CD14-positive monocyte (primary cell): Measurements from ENCODE around the gene MAST4. TPM values are rescaled to one million over a fixed set of nuclear protein-coding genes. Genes with fewer than 3 reads are reported as not detected.
A peak's percentile ranks its signal among the peaks of the same experiment; 100 is the strongest.

Experiments used
- DNase-seq, 3 donors: peaks; one replicate each; pipeline ENCODE4 v3.0.0-alpha.2; 2011 to 2022
- H2AFZ ChIP-seq: 2 replicates; pipeline ENCODE4 v1.6.0; 2012; ENCODE audit warnings: mild to moderate bottlenecking, low read depth, low read length, inconsistent platforms; ENCODE audit not compliant: insufficient read depth, poor library complexity, severe bottlenecking
- H3K27ac ChIP-seq, 2 donors: 1 replicate in 1 of 2; 2 replicates in 1 of 2; pipeline ENCODE4 v1.5.1; 2012 to 2013; ENCODE audit warnings: low read length in 2 of 2, control low read depth in 1 of 2, inconsistent platforms in 1 of 2, low read depth in 1 of 2, mild to moderate bottlenecking in 1 of 2
- H3K27me3 ChIP-seq, 2 donors: one replicate each; pipeline versions ENCODE4 v1.6.0 to v1.6.1; 2011 to 2013; ENCODE audit warnings: low read length in 2 of 2; ENCODE audit not compliant: control insufficient read depth in 2 of 2, insufficient read depth in 2 of 2
- H3K36me3 ChIP-seq, 2 donors: replicated peaks in 1 of 2; 1 replicate in 1 of 2; 2 replicates in 1 of 2; pipeline versions ENCODE4 v1.5.1 to v1.6.1; 2012 to 2013; ENCODE audit warnings: low read length in 2 of 2, control low read depth in 1 of 2, inconsistent platforms in 1 of 2, mild to moderate bottlenecking in 1 of 2; ENCODE audit not compliant: insufficient read depth in 2 of 2, control insufficient read depth in 1 of 2
- H3K4me1 ChIP-seq, 2 donors: 1 replicate in 1 of 2; 2 replicates in 1 of 2; pipeline versions ENCODE4 v1.5.1 to v1.6.1; 2012 to 2013; ENCODE audit warnings: low read length in 2 of 2, control low read depth in 1 of 2, inconsistent platforms in 1 of 2, mild to moderate bottlenecking in 1 of 2, moderate library complexity in 1 of 2; ENCODE audit not compliant: insufficient read depth in 2 of 2, control insufficient read depth in 1 of 2
- H3K4me2 ChIP-seq: replicated peaks from 2 replicates; pipeline ENCODE3; 2012; ENCODE audit warnings: low read length, moderate library complexity, mild to moderate bottlenecking; ENCODE audit not compliant: poor library complexity, severe bottlenecking; ENCODE audit errors: extremely low read depth
- H3K4me3 ChIP-seq, 3 experiments: fragments of 200-600 bp in 1 of 3; sonication (generic) in 1 of 3; replicated peaks in 1 of 3; 1 replicate in 2 of 3; 2 replicates in 1 of 3; pipeline ENCODE4 v1.5.1; 2011 to 2013; ENCODE audit warnings: low read length in 3 of 3, mild to moderate bottlenecking in 3 of 3, control low read depth in 2 of 3, low read depth in 2 of 3, inconsistent platforms in 1 of 3, moderate library complexity in 1 of 3
- H3K79me2 ChIP-seq: 2 replicates; pipeline ENCODE4 v1.6.0; 2012; ENCODE audit warnings: mild to moderate bottlenecking, control low read depth, inconsistent platforms, low read length, moderate library complexity; ENCODE audit not compliant: insufficient read depth
- H3K9ac ChIP-seq: 2 replicates; pipeline ENCODE4 v1.6.0; 2017; ENCODE audit warnings: low read length, mild to moderate bottlenecking; ENCODE audit not compliant: insufficient read depth, poor library complexity, severe bottlenecking
- H3K9me3 ChIP-seq, 2 donors: replicated peaks in 1 of 2; 1 replicate in 1 of 2; 2 replicates in 1 of 2; pipeline versions ENCODE4 v1.5.1 to v1.6.1; 2012 to 2013; ENCODE audit warnings: low read length in 2 of 2, control low read depth in 1 of 2; ENCODE audit not compliant: control insufficient read depth in 1 of 2, insufficient read depth in 1 of 2
- H4K20me1 ChIP-seq: 2 replicates; pipeline ENCODE4 v1.6.0; 2012; ENCODE audit warnings: mild to moderate bottlenecking, low read length, control low read depth, moderate library complexity; ENCODE audit not compliant: insufficient read depth
- H3K27ac Mint-ChIP-seq, 7 donors: one replicate each; pipeline ENCODE4 v1.8.0; 2020; ENCODE audit warnings: mild to moderate bottlenecking in 7 of 7, mixed read lengths in 7 of 7, moderate library complexity in 6 of 7, inconsistent platforms in 2 of 7
- H3K27me3 Mint-ChIP-seq, 3 donors: one replicate each; pipeline ENCODE4 v1.8.0; 2021 to 2022; ENCODE audit warnings: low read depth in 3 of 3, mild to moderate bottlenecking in 3 of 3, mixed read lengths in 3 of 3, moderate library complexity in 3 of 3, inconsistent platforms in 1 of 3
- H3K36me3 Mint-ChIP-seq, 2 donors: one replicate each; pipeline ENCODE4 v1.8.0; 2020; ENCODE audit warnings: mixed read lengths in 2 of 2, inconsistent platforms in 1 of 2, mild to moderate bottlenecking in 1 of 2
- H3K4me1 Mint-ChIP-seq: one replicate; pipeline ENCODE4 v1.8.0; 2020; ENCODE audit warnings: mild to moderate bottlenecking, mixed read lengths
- H3K4me3 Mint-ChIP-seq, 2 donors: one replicate each; pipeline ENCODE4 v1.8.0; 2020; ENCODE audit warnings: mild to moderate bottlenecking in 2 of 2, mixed read lengths in 2 of 2, moderate library complexity in 1 of 2
- H3K9me3 Mint-ChIP-seq, 7 donors: one replicate each; pipeline ENCODE4 v1.8.0; 2020 to 2022; ENCODE audit warnings: mixed read lengths in 7 of 7, mild to moderate bottlenecking in 6 of 7, moderate library complexity in 6 of 7, inconsistent platforms in 2 of 7
- CTCF ChIP-seq: fragments of 200-600 bp; IDR thresholded peaks from one replicate; pipeline ENCODE4 v1.8.0; 2022; ENCODE audit warnings: antibody characterized with exemption, mild to moderate bottlenecking
- WGBS: methylation state at CpG from one replicate; pipeline ENCODE4 v1.1.5; 2013; ENCODE audit warnings: missing lambda C conversion rate; ENCODE audit not compliant: insufficient coverage; 5-methylcytosine and 5-hydroxymethylcytosine counted together
- intact Hi-C, 2 donors: fragments of 100-400 bp; cut with micrococcal nuclease; formaldehyde crosslinking; loops; one replicate each; pipeline versions ENCODE4 v1.15.0 to v1.15.1; 2023
- polyA plus RNA-seq, 3 donors: library from polyadenylated mRNA; depleted of rRNA in 1 of 3; unstranded in 2 of 3; stranded (reverse) in 1 of 3; fragments of 300-500 nt in 2 of 3; fragments of >200 nt in 1 of 3; fragmentation: Illumina TruSeq in 2 of 3; gene quantifications; 1 replicate in 2 of 3; 2 replicates in 1 of 3; pipeline ENCODE4 v1.2.3, GENCODE V29; 2012 to 2021

MAST4 gene
- polyA plus RNA-seq, 3 donors = 0.03 to 0.24 TPM; not detected in 1

GRCh38 chr5:66986534-66986933 is 390.3 kb downstream of the MAST4 start:
- no peaks in the 10 kb centered on the region for H3K4me1 Mint-ChIP-seq

GRCh38 chr5:66987126-66987525 is 390.9 kb downstream of the MAST4 start:
- Histone ChIP-seq H3K79me2 (no peaks in the 10 kb centered on the region), H3K9me3 (no peaks in the 10 kb centered on the region), H3K4me1 (peaks cover under 1% of the 10 kb centered on the region in 2 donors), H3K27ac (no peak overlapping the region), H3K4me3 (no peak overlapping the region), H3K36me3 (no peaks in the 10 kb centered on the region), H2AFZ (peak overlapping the region; percentile 17), H4K20me1 (no peaks in the 10 kb centered on the region), H3K4me2 (no peak overlapping the region), H3K9ac (no peak overlapping the region), H3K27me3 (no peaks in the 10 kb centered on the region)
- no peaks in the 10 kb centered on the region for H3K4me1 Mint-ChIP-seq
- no peak overlapping the region for H3K4me3 Mint-ChIP-seq
- no peak for TF ChIP-seq CTCF
- 20% methylated on average over 1 of the region's 2 CpGs for WGBS
- H3K27ac Mint-ChIP-seq = no peak overlapping the region
- no peaks in the 10 kb centered on the region for H3K9me3 Mint-ChIP-seq
- H3K27me3 Mint-ChIP-seq = peaks cover 0 to 7% (median 0%) of the 10 kb centered on the region in 3 donors
- no peak for DNase-seq
- intact Hi-C loops = no loop called here
- no peaks in the 10 kb centered on the region for H3K36me3 Mint-ChIP-seq

More at GRCh38 chr5:66986534-66986933, 390.3 kb downstream of the MAST4 start:
- Histone ChIP-seq H3K4me3 (no peak overlapping the region), H3K9me3 (no peaks in the 10 kb centered on the region), H3K36me3 (no peaks in the 10 kb centered on the region), H3K4me1 (no peaks in the 10 kb centered on the region), H3K27ac (no peak overlapping the region), H3K4me2 (no peak overlapping the region), H3K27me3 (no peaks in the 10 kb centered on the region), H3K79me2 (no peaks in the 10 kb centered on the region), H4K20me1 (no peaks in the 10 kb centered on the region), H2AFZ (no peak overlapping the region), H3K9ac (no peak overlapping the region)
- TF ChIP-seq CTCF = no peak
- H3K4me3 Mint-ChIP-seq = no peak overlapping the region
- intact Hi-C loops = no loop called here
- H3K9me3 Mint-ChIP-seq = no peaks in the 10 kb centered on the region
- no peak for DNase-seq
- no peak overlapping the region for H3K27ac Mint-ChIP-seq
- H3K27me3 Mint-ChIP-seq = peaks cover 0 to 7% (median 0%) of the 10 kb centered on the region in 3 donors
- WGBS = 80% methylated on average over 1 of the region's 4 CpGs
- no peaks in the 10 kb centered on the region for H3K36me3 Mint-ChIP-seq
